CD8-positive, alpha-beta memory T cell (primary cell): ENCODE measurements around the gene CCL20. TPM values are rescaled to one million over a fixed set of nuclear protein-coding genes. Genes with fewer than 3 reads are reported as not detected.

Experiments
- CTCF ChIA-PET: fragments of 350-600 bp; sonication (Branson Sonifier 250); formaldehyde crosslinking; loops from one replicate; lab custom pipeline; 2021; ENCODE audit warnings: antibody characterized with exemption; lab: Charles Lee
- POLR2A ChIA-PET: fragments of 350-600 bp; sonication (Branson Sonifier 250); formaldehyde crosslinking; loops from one replicate; lab custom pipeline; 2021; ENCODE audit warnings: antibody characterized with exemption; lab: Charles Lee
- DNase-seq, 5 donors: peaks; one replicate each; pipeline versions ENCODE4 v3.0.0 to v3.0.0-alpha.2; 2020 to 2022; ENCODE audit warnings: mixed read lengths in 1 of 5
- H3K27ac ChIP-seq: one replicate; pipeline ENCODE4 v1.7.0; 2013; ENCODE audit warnings: low read depth, mild to moderate bottlenecking, low read length, moderate library complexity
- H3K27me3 ChIP-seq: 2 replicates; pipeline ENCODE4 v1.7.0; 2013; ENCODE audit warnings: low read length, mild to moderate bottlenecking; ENCODE audit not compliant: insufficient read depth, poor library complexity, severe bottlenecking
- H3K36me3 ChIP-seq: 2 replicates; pipeline ENCODE4 v1.7.0; 2013; ENCODE audit warnings: mild to moderate bottlenecking, low read length, moderate library complexity; ENCODE audit not compliant: insufficient read depth
- H3K4me1 ChIP-seq: 2 replicates; pipeline ENCODE4 v1.7.0; 2013; ENCODE audit warnings: mild to moderate bottlenecking, low read length, moderate library complexity; ENCODE audit not compliant: insufficient read depth
- H3K4me3 ChIP-seq: 2 replicates; pipeline ENCODE4 v1.7.0; 2013; ENCODE audit warnings: mild to moderate bottlenecking, low read length
- H3K9me3 ChIP-seq: 2 replicates; pipeline ENCODE4 v1.7.0; 2013; ENCODE audit warnings: mild to moderate bottlenecking, low read length
- H3K27ac Mint-ChIP-seq, 8 donors: one replicate each; pipeline ENCODE4 v1.8.0; 2020 to 2021; ENCODE audit warnings: mixed read lengths in 8 of 8, mild to moderate bottlenecking in 6 of 8, inconsistent platforms in 3 of 8, moderate library complexity in 3 of 8
- H3K27me3 Mint-ChIP-seq, 2 donors: one replicate each; pipeline ENCODE4 v1.8.0; 2020 to 2021; ENCODE audit warnings: mixed read lengths in 2 of 2, mild to moderate bottlenecking in 1 of 2, moderate library complexity in 1 of 2
- H3K36me3 Mint-ChIP-seq, 3 donors: one replicate each; pipeline ENCODE4 v1.8.0; 2020 to 2021; ENCODE audit warnings: mixed read lengths in 3 of 3, inconsistent platforms in 1 of 3, mild to moderate bottlenecking in 1 of 3
- H3K4me1 Mint-ChIP-seq, 3 donors: one replicate each; pipeline ENCODE4 v1.8.0; 2020 to 2021; ENCODE audit warnings: mixed read lengths in 3 of 3, inconsistent platforms in 1 of 3, mild to moderate bottlenecking in 1 of 3
- H3K4me3 Mint-ChIP-seq, 7 donors: one replicate each; pipeline ENCODE4 v1.8.0; 2020 to 2021; ENCODE audit warnings: mixed read lengths in 7 of 7, mild to moderate bottlenecking in 6 of 7, moderate library complexity in 4 of 7, inconsistent platforms in 2 of 7
- H3K9me3 Mint-ChIP-seq, 5 donors: one replicate each; pipeline ENCODE4 v1.8.0; 2020 to 2022; ENCODE audit warnings: mixed read lengths in 5 of 5, mild to moderate bottlenecking in 3 of 5, moderate library complexity in 2 of 5, inconsistent platforms in 1 of 5
- polyA plus RNA-seq: library from polyadenylated mRNA; unstranded; fragments of 300-500 nt; fragmentation: Illumina TruSeq; gene quantifications from one replicate; pipeline ENCODE4 v1.2.3, GENCODE V29; 2021
- total RNA-seq, 2 experiments: library from RNA; stranded (reverse); gene quantifications; one replicate each; pipeline ENCODE4 v1.2.3, GENCODE V29; 2021

CCL20 gene
- total and polyA plus RNA-seq, 3 experiments from 2014 or later: 0.63 to 5.0 (median 3.5) TPM

GRCh38 chr2:227774895-227775842, 38.5 kb upstream of the CCL20 start:
- Mint-ChIP-seq H3K4me1 (peaks cover 0 to 9% (median 5%) of the 10 kb centered on the region in 3 donors), H3K4me3 (no peak overlapping the region), H3K36me3 (no peaks in the 10 kb centered on the region), H3K27ac (peak overlapping the region in 6 of 8 donors; percentile 4 to 76 (median 15)), H3K9me3 (no peaks in the 10 kb centered on the region), H3K27me3 (peaks cover 4% of the 10 kb centered on the region in 2 donors)
- Histone ChIP-seq H3K9me3 (no peaks in the 10 kb centered on the region), H3K27me3 (no peaks in the 10 kb centered on the region), H3K36me3 (no peaks in the 10 kb centered on the region), H3K4me1 (no peaks in the 10 kb centered on the region), H3K4me3 (no peak overlapping the region), H3K27ac (no peak overlapping the region)
- POLR2A ChIA-PET: no interaction called here
- no peak for DNase-seq
- CTCF ChIA-PET: interaction anchor here (1.0 to 1.6 kb wide), 2 partner anchors 8 to 9 kb away, joined by 3 to 5 read pairs; no protein-coding TSS in a partner anchor

DNA sequence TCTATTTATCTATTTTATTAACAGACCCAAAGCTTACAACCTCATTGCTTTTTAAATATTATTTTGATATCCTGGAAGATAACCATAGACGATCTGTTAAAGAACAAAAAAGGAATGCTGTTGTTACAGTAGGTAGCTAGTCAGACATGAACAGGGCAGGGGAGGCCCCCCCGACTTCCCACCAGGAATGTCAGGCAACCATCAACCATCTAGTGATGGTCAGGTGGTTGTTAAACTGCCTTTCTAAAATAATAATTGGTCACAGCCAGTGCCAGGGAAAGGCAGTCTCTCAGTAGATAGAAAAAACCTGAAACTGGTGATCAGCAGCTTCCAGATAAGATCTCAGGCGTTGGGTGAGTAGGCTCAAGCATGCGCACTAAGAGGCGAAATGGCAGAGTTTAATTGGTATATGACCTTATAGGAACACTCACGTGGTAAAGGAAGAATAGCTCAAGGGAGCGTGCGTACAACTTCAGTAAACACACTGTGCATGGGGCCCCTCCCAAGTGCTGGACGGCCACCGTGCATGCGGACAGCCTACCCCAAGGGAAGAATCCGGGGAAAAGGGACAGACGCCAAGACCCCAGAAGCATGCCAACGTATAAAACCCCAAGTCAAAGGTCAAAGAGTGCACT, 32.5 kb upstream of the CCL20 start:
- CTCF ChIA-PET: interaction anchor here (0.7 kb wide), 1 partner anchor 15 kb away, joined by 3 read pairs; no protein-coding TSS in a partner anchor
- POLR2A ChIA-PET: no interaction called here

GRCh38 chr2:227781841-227782240, 31.8 kb upstream of the CCL20 start:
- Mint-ChIP-seq H3K4me1 (peaks cover 6 to 15% (median 12%) of the 10 kb centered on the region in 3 donors), H3K27ac (peak overlapping the region in 1 of 8 donors; percentile 11), H3K4me3 (no peak overlapping the region), H3K27me3 (peaks cover 11 to 13% of the 10 kb centered on the region in 2 donors), H3K36me3 (no peaks in the 10 kb centered on the region), H3K9me3 (no peaks in the 10 kb centered on the region)
- no peak overlapping the region for H3K4me3 ChIP-seq
- no peaks in the 10 kb centered on the region for H3K27me3 ChIP-seq
- no peaks in the 10 kb centered on the region for H3K9me3 ChIP-seq
- no peak overlapping the region for H3K27ac ChIP-seq
- POLR2A ChIA-PET: no interaction called here
- no peak for DNase-seq
- H3K36me3 ChIP-seq: no peaks in the 10 kb centered on the region
- CTCF ChIA-PET: interaction anchor here (0.7 kb wide), 1 partner anchor 15 kb away, joined by 3 read pairs; no protein-coding TSS in a partner anchor
- H3K4me1 ChIP-seq: no peaks in the 10 kb centered on the region

More for the DNA sequence above, 32.5 kb upstream of the CCL20 start:
- Histone ChIP-seq H3K36me3 (no peaks in the 10 kb centered on the region), H3K27ac (no peak overlapping the region), H3K9me3 (no peaks in the 10 kb centered on the region), H3K4me3 (no peak overlapping the region), H3K4me1 (no peaks in the 10 kb centered on the region), H3K27me3 (no peaks in the 10 kb centered on the region)
- H3K27me3 Mint-ChIP-seq: peaks cover 11 to 13% of the 10 kb centered on the region in 2 donors
- H3K4me3 Mint-ChIP-seq: no peak overlapping the region
- no peaks in the 10 kb centered on the region for H3K9me3 Mint-ChIP-seq
- DNase-seq: no peak
- H3K4me1 Mint-ChIP-seq: peaks cover 6 to 15% (median 12%) of the 10 kb centered on the region in 3 donors
- H3K27ac Mint-ChIP-seq: peak overlapping the region in 3 of 8 donors; percentile 21 to 31 (median 29)
- H3K36me3 Mint-ChIP-seq: no peaks in the 10 kb centered on the region

GRCh38 chr2:227782804-227783203, 30.8 kb upstream of the CCL20 start:
- H3K4me3 ChIP-seq: no peak overlapping the region
- no peak for DNase-seq
- Mint-ChIP-seq H3K27me3 (peaks cover 11 to 13% of the 10 kb centered on the region in 2 donors), H3K4me3 (peak overlapping the region; percentile 68 to 92 (median 82)), H3K9me3 (no peaks in the 10 kb centered on the region), H3K36me3 (no peaks in the 10 kb centered on the region), H3K27ac (peak overlapping the region in 7 of 8 donors; percentile 76 to 99 (median 93)), H3K4me1 (peaks cover 6 to 15% (median 12%) of the 10 kb centered on the region in 3 donors)
- no peaks in the 10 kb centered on the region for H3K9me3 ChIP-seq
- no peaks in the 10 kb centered on the region for H3K4me1 ChIP-seq
- POLR2A ChIA-PET: no interaction called here
- H3K27me3 ChIP-seq: no peaks in the 10 kb centered on the region
- H3K36me3 ChIP-seq: no peaks in the 10 kb centered on the region
- H3K27ac ChIP-seq: no peak overlapping the region
- CTCF ChIA-PET: interaction anchor here (1.1 kb wide), 1 partner anchor 8 kb away, joined by 3 read pairs; no protein-coding TSS in a partner anchor

- ChIA-PET POLR2A (no interaction called here), CTCF (interaction anchor here (1.1 kb wide), 1 partner anchor 9 kb away, joined by 3 read pairs; no protein-coding TSS in a partner anchor)
- no peak overlapping the region for H3K4me3 ChIP-seq
- no peaks in the 10 kb centered on the region for H3K9me3 Mint-ChIP-seq
- H3K36me3 Mint-ChIP-seq: peaks cover 0 to 6% (median 0%) of the 10 kb centered on the region in 3 donors
- H3K27ac ChIP-seq: peak overlapping the region; percentile 15
- no peaks in the 10 kb centered on the region for H3K36me3 ChIP-seq
- peak overlapping the region; percentile 68 to 92 (median 82) for H3K4me3 Mint-ChIP-seq
- H3K4me1 Mint-ChIP-seq: peaks cover 6 to 15% (median 12%) of the 10 kb centered on the region in 3 donors
- no peaks in the 10 kb centered on the region for H3K27me3 ChIP-seq
- peak overlapping the region; percentile 76 to 99 (median 93) for H3K27ac Mint-ChIP-seq
- peaks cover 9 to 13% of the 10 kb centered on the region in 2 donors for H3K27me3 Mint-ChIP-seq
- H3K9me3 ChIP-seq: no peaks in the 10 kb centered on the region
- DNase-seq: peak in 1 of 5 donors; percentile 22
- no peaks in the 10 kb centered on the region for H3K4me1 ChIP-seq
Observed at GRCh38 chr2:227783404-227784138, 30.1 kb upstream of the CCL20 start.

GRCh38 chr2:227785293-227785692, 28.3 kb upstream of the CCL20 start:
- Mint-ChIP-seq H3K36me3 (peaks cover 0 to 9% (median 0%) of the 10 kb centered on the region in 3 donors), H3K4me1 (peaks cover 6 to 17% (median 15%) of the 10 kb centered on the region in 3 donors)

GRCh38 chr2:227788561-227789018, 25.1 kb upstream of the CCL20 start:
- Histone ChIP-seq H3K9me3 (no peaks in the 10 kb centered on the region), H3K4me3 (no peak overlapping the region), H3K27me3 (no peaks in the 10 kb centered on the region), H3K36me3 (no peaks in the 10 kb centered on the region), H3K4me1 (no peaks in the 10 kb centered on the region), H3K27ac (no peak overlapping the region)
- DNase-seq: no peak
- peaks cover 0 to 2% (median 0%) of the 10 kb centered on the region in 5 donors for H3K9me3 Mint-ChIP-seq
- POLR2A ChIA-PET: no interaction called here
- peaks cover 0 to 9% (median 0%) of the 10 kb centered on the region in 3 donors for H3K36me3 Mint-ChIP-seq
- H3K27ac Mint-ChIP-seq: peak overlapping the region in 1 of 8 donors; percentile 82
- H3K27me3 Mint-ChIP-seq: peaks cover 3 to 10% of the 10 kb centered on the region in 2 donors
- CTCF ChIA-PET: no interaction called here
- H3K4me3 Mint-ChIP-seq: no peak overlapping the region
- peaks cover under 1 to 8% (median 6%) of the 10 kb centered on the region in 3 donors for H3K4me1 Mint-ChIP-seq

More at GRCh38 chr2:227785293-227785692, 28.3 kb upstream of the CCL20 start:
- no peak for DNase-seq
- Mint-ChIP-seq H3K27ac (peak overlapping the region in 2 of 8 donors; percentile 61 to 66), H3K27me3 (peaks cover 8% of the 10 kb centered on the region in 2 donors), H3K4me3 (no peak overlapping the region), H3K9me3 (peaks cover 0 to 2% (median 0%) of the 10 kb centered on the region in 5 donors)
- H3K9me3 ChIP-seq: no peaks in the 10 kb centered on the region
- no peaks in the 10 kb centered on the region for H3K4me1 ChIP-seq
- no peak overlapping the region for H3K27ac ChIP-seq
- H3K4me3 ChIP-seq: no peak overlapping the region
- no peaks in the 10 kb centered on the region for H3K36me3 ChIP-seq
- no peaks in the 10 kb centered on the region for H3K27me3 ChIP-seq
- ChIA-PET CTCF (no interaction called here), POLR2A (no interaction called here)
